Measurements from ENCODE around the gene ANXA2R.

The ANXA2R gene

GRCh38 chr5:43037636-43038495 lies 2.3 kb downstream of the ANXA2R start:
- ChIA-PET POLR2A (interaction anchor here (1.1 to 4.2 kb wide), 4 partner anchors 19 to 42 kb away, joined by 3 to 36 read pairs (median 12); no protein-coding TSS in a partner anchor), CTCF (interaction anchor here (1.0 to 4.2 kb wide), 3 partner anchors 18 to 129 kb away, joined by 3 to 31 read pairs (median 4); no protein-coding TSS in a partner anchor)
- TF ChIP-seq TARDBP (IDR thresholded peaks at IDR 0.05) (no peak), ZNF384 (IDR thresholded peaks at IDR 0.05) (no peak), ELF4 (IDR thresholded peaks at IDR 0.05) (no peak), NFRKB (IDR thresholded peaks at IDR 0.05) (no peak), ARNT (IDR thresholded peaks at IDR 0.05) (no peak), CTBP1 (IDR thresholded peaks at IDR 0.05; ENCODE audit: borderline replicate concordance) (no peak), BHLHE40 (IDR thresholded peaks at IDR 0.05; ENCODE audit: borderline replicate concordance) (no peak), SP1 (IDR thresholded peaks at IDR 0.05) (no peak), HDGF (IDR thresholded peaks at IDR 0.05; ENCODE audit: borderline replicate concordance) (no peak), SUZ12 (IDR thresholded peaks at IDR 0.05) (no peak), L3MBTL2 (conservative IDR thresholded peaks at IDR 0.05) (no peak), FOXM1 (IDR thresholded peaks at IDR 0.05; ENCODE audit: borderline replicate concordance) (no peak), FOXA1 (IDR thresholded peaks at IDR 0.05) (no peak), LEF1 (IDR thresholded peaks at IDR 0.05; ENCODE audit: borderline replicate concordance) (no peak), PKNOX1 (IDR thresholded peaks at IDR 0.05) (no peak), FOXK2 (IDR thresholded peaks at IDR 0.05) (no peak)
- no peak for DNase-seq (ENCODE audit: extremely low spot score)

GRCh38 chr5:43036856-43037635 lies 3.1 kb downstream of the ANXA2R start:
- DNase-seq (ENCODE audit: extremely low spot score) = no peak
- TF ChIP-seq HDGF (IDR thresholded peaks at IDR 0.05; ENCODE audit: borderline replicate concordance) (no peak), NFRKB (IDR thresholded peaks at IDR 0.05) (no peak), ELF4 (IDR thresholded peaks at IDR 0.05) (no peak), FOXK2 (IDR thresholded peaks at IDR 0.05) (no peak), FOXA1 (IDR thresholded peaks at IDR 0.05) (no peak), PKNOX1 (IDR thresholded peaks at IDR 0.05) (no peak), TARDBP (IDR thresholded peaks at IDR 0.05) (no peak), ARNT (IDR thresholded peaks at IDR 0.05) (no peak), LEF1 (IDR thresholded peaks at IDR 0.05; ENCODE audit: borderline replicate concordance) (no peak), ZNF384 (IDR thresholded peaks at IDR 0.05) (no peak)
- ChIA-PET POLR2A (interaction anchor here (4.2 kb wide), 1 partner anchor 18 kb away, joined by 36 read pairs; no protein-coding TSS in a partner anchor), CTCF (interaction anchor here (0.6 to 4.2 kb wide), 3 partner anchors 17 to 128 kb away, joined by 3 to 31 read pairs (median 3); no protein-coding TSS in a partner anchor)

- POLR2A ChIA-PET = interaction anchor here (4.2 kb wide), 1 partner anchor 18 kb away, joined by 36 read pairs; no protein-coding TSS in a partner anchor
- no peak for TF ChIP-seq SUZ12 (IDR thresholded peaks at IDR 0.05)
- TF ChIP-seq LEF1 (IDR thresholded peaks at IDR 0.05; ENCODE audit: borderline replicate concordance) = no peak
- TF ChIP-seq ARNT (IDR thresholded peaks at IDR 0.05) = no peak
- no peak for TF ChIP-seq FOXK2 (IDR thresholded peaks at IDR 0.05)
- TF ChIP-seq FOXA1 (IDR thresholded peaks at IDR 0.05) = no peak
- TF ChIP-seq HDGF (IDR thresholded peaks at IDR 0.05; ENCODE audit: borderline replicate concordance) = no peak
- TF ChIP-seq CTBP1 (IDR thresholded peaks at IDR 0.05; ENCODE audit: borderline replicate concordance) = no peak
- DNase-seq (ENCODE audit: extremely low spot score) = no peak
- CTCF ChIA-PET = interaction anchor here (0.6 to 4.2 kb wide), 2 partner anchors 17 to 42 kb away, joined by 3 to 31 read pairs; no protein-coding TSS in a partner anchor
Measured at GRCh38 chr5:43036409-43036808, 3.7 kb downstream of the ANXA2R start.

- CTCF ChIA-PET = no interaction called here
- DNase-seq (ENCODE audit: extremely low spot score) = no peak
- TF ChIP-seq HDGF (IDR thresholded peaks at IDR 0.05; ENCODE audit: borderline replicate concordance) (no peak), FOXK2 (IDR thresholded peaks at IDR 0.05) (no peak), LEF1 (IDR thresholded peaks at IDR 0.05; ENCODE audit: borderline replicate concordance) (no peak)
Measured at GRCh38 chr5:43034591-43034968, 5.5 kb downstream of the ANXA2R start.

GRCh38 chr5:43033841-43034590 lies 6.1 kb downstream of the ANXA2R start:
- ChIA-PET POLR2A (no interaction called here), CTCF (no interaction called here)
- no peak for DNase-seq (ENCODE audit: extremely low spot score)
- TF ChIP-seq L3MBTL2 (conservative IDR thresholded peaks at IDR 0.05) (no peak), HDGF (IDR thresholded peaks at IDR 0.05; ENCODE audit: borderline replicate concordance) (no peak), ARNT (IDR thresholded peaks at IDR 0.05) (no peak), CTBP1 (IDR thresholded peaks at IDR 0.05; ENCODE audit: borderline replicate concordance) (no peak), ZNF384 (IDR thresholded peaks at IDR 0.05) (no peak), ELF4 (IDR thresholded peaks at IDR 0.05) (no peak), NFRKB (IDR thresholded peaks at IDR 0.05) (no peak), FOXA1 (IDR thresholded peaks at IDR 0.05) (no peak), FOXK2 (IDR thresholded peaks at IDR 0.05) (no peak), SP1 (IDR thresholded peaks at IDR 0.05) (no peak), SUZ12 (IDR thresholded peaks at IDR 0.05) (no peak), BHLHE40 (IDR thresholded peaks at IDR 0.05; ENCODE audit: borderline replicate concordance) (no peak), FOXM1 (IDR thresholded peaks at IDR 0.05; ENCODE audit: borderline replicate concordance) (no peak), LEF1 (IDR thresholded peaks at IDR 0.05; ENCODE audit: borderline replicate concordance) (no peak), PKNOX1 (IDR thresholded peaks at IDR 0.05) (no peak), TARDBP (IDR thresholded peaks at IDR 0.05) (no peak)

More at GRCh38 chr5:43034591-43034968, 5.5 kb downstream of the ANXA2R start:
- POLR2A ChIA-PET = no interaction called here
